Heart right ventricle (tissue), 16 donors: ENCODE measurements around the gene CLEC16A. TPM values are rescaled to one million over a fixed set of nuclear protein-coding genes. Genes with fewer than 3 reads are reported as not detected.

ENCODE experiments used
- ATAC-seq, 8 donors: fragments of 200-7000 bp; cut with Tn5 transposase; one replicate each; pipeline ENCODE4 v1.9.1; 2020; ENCODE audit warnings: mild to moderate bottlenecking in 8 of 8, moderate library complexity in 8 of 8, moderate number of reproducible peaks in 1 of 8
- DNase-seq, 2 donors: peaks; one replicate each; pipeline ENCODE4 v3.0.0-alpha.2; 2020
- H3K27ac ChIP-seq, 10 donors: fragments of 200-600 bp; sonication (generic) in 2 of 10; one replicate each; pipeline versions ENCODE4 v1.5.0 to v1.8.0; 2020 to 2022; ENCODE audit warnings: mild to moderate bottlenecking in 3 of 10
- H3K27me3 ChIP-seq, 7 donors: fragments of 200-600 bp; one replicate each; pipeline ENCODE4 v1.8.0; 2021 to 2022; ENCODE audit warnings: mild to moderate bottlenecking in 2 of 7
- H3K36me3 ChIP-seq, 9 donors: fragments of 200-600 bp; sonication (generic) in 1 of 9; one replicate each; pipeline versions ENCODE4 v1.5.0 to v1.8.0; 2020 to 2022; ENCODE audit warnings: mild to moderate bottlenecking in 2 of 9
- H3K4me1 ChIP-seq, 9 donors: fragments of 200-600 bp; sonication (generic) in 1 of 9; one replicate each; pipeline versions ENCODE4 v1.5.0 to v1.8.0; 2020 to 2022; ENCODE audit warnings: mild to moderate bottlenecking in 4 of 9
- H3K4me3 ChIP-seq, 10 donors: fragments of 200-600 bp; sonication (generic) in 2 of 10; one replicate each; pipeline versions ENCODE4 v1.5.0 to v1.8.0; 2020 to 2022; ENCODE audit warnings: mild to moderate bottlenecking in 7 of 10, moderate library complexity in 2 of 10
- H3K9me3 ChIP-seq, 11 donors: fragments of 200-600 bp in 10 of 11; sonication (generic) in 2 of 11; one replicate each; pipeline versions ENCODE4 v1.5.0 to v1.8.0; 2013 to 2022; ENCODE audit warnings: mild to moderate bottlenecking in 2 of 11, control low read depth in 1 of 11, moderate library complexity in 1 of 11
- CTCF ChIP-seq, 9 donors: fragments of 200-600 bp; sonication (generic) in 2 of 9; IDR thresholded peaks; one replicate each; pipeline versions ENCODE4 v1.5.0 to v1.8.0; 2021 to 2022; ENCODE audit warnings: antibody characterized with exemption in 9 of 9, mild to moderate bottlenecking in 5 of 9, moderate library complexity in 1 of 9
- WGBS, 2 donors: extraction: QIAGEN DNeasy Blood & Tissue Kit; methylation state at CpG; one replicate each; pipeline ENCODE4 v1.1.7; 2013; ENCODE audit warnings: inconsistent platforms in 1 of 2; 5-methylcytosine and 5-hydroxymethylcytosine counted together
- intact Hi-C, 10 donors: fragments of 100-400 bp; cut with DNase I; formaldehyde crosslinking; loops; one replicate each; pipeline versions ENCODE4 v1.11.1 to v1.14.2; 2022
- polyA plus RNA-seq, 2 donors: library from polyadenylated mRNA; stranded (reverse); fragments of 200-250 nt; gene quantifications; one replicate each; pipeline ENCODE4 v1.2.3, GENCODE V29; 2013
- total RNA-seq, 10 donors: library from RNA; stranded (reverse); fragmentation: NEBNext Ultra II Directional in 3 of 10; extraction: Animal tissue kit (Norgen Biotek cat#: 25700) in 3 of 10; gene quantifications; one replicate each; pipeline versions ENCODE4 v1.2.1 to v1.2.4, GENCODE V29; 2021 to 2023
- donor health status: Arrhythmogenic right ventricular cardiomyopathy.
- donor health status: ischemic (EF 13 %, LVEDD 7.1; RV severe dilation, severe dysfunction).
- donor health status: healthy with polysubstance abuse.
- donor health status: DM: no; HTN: yes; CAD: no.
- donor health status: DM: no; HTN: no; CAD: no.
- donor health status: ischemic (EF 25% LVEDD 6.9; RV normal size, moderate dysfunction).
- donor health status: ischemic (EF 25% LVEDD 5.7; RV mildly dilated, moderate dysfunction).
- donor health status: healthy.
- donor health status: DM: yes; HTN: yes; CAD: no.
- donor health status: Ischemic cardiomyopathy.
- donor health status: ischemic (EF 35%, LVEDD 5.7; RV mildly dilated, moderate dysfunction).
- donor health status: nonischemic (EF 11% LVEDD 7.7; RV severe dilation, severe dysfunction).
- donor health status: DM: yes; HTN: yes; CAD: no.
- donor health status: PGD.
- donor health status: ischemic (EF 29% LVEDD 5.4; RV normal size, mild dysfunction).
- donor health status: nonischemic (EF 23%, LVEDD 6.1; RV moderate dilation, normal function).

The CLEC16A gene
- total and polyA plus RNA-seq, 12 donors = 12.1 to 30.8 (median 23.0) TPM

- peaks cover 0 to 49% (median 8%) of the 10 kb centered on the region in 9 donors for H3K36me3 ChIP-seq
- no peak for ATAC-seq
- no peak for TF ChIP-seq CTCF (IDR thresholded peaks at IDR 0.05)
- 69 to 77% methylated on average over 7 of the region's 7 CpGs for WGBS, 2 donors
- H3K27me3 ChIP-seq = no peaks in the 10 kb centered on the region
- peaks cover 0 to 35% (median 11%) of the 10 kb centered on the region in 9 donors for H3K4me1 ChIP-seq
- H3K9me3 ChIP-seq = peaks cover 0 to 15% (median 2%) of the 10 kb centered on the region in 11 donors
- intact Hi-C loops = no loop called here
- H3K4me3 ChIP-seq = no peak overlapping the region
- H3K27ac ChIP-seq = no peak overlapping the region
- no peak for DNase-seq
Observed at GRCh38 chr16:11020792-11021551, 76.6 kb downstream of the CLEC16A start.

GRCh38 chr16:11022002-11022401 lies 77.6 kb downstream of the CLEC16A start:
- no peak overlapping the region for H3K4me3 ChIP-seq
- 100% methylated on average over 3 of the region's 3 CpGs for WGBS, 2 donors
- DNase-seq (no peak), ATAC-seq (no peak)
- no peak overlapping the region for H3K27ac ChIP-seq
- intact Hi-C loops = no loop called here
- peaks cover 0 to 28% (median 6%) of the 10 kb centered on the region in 9 donors for H3K4me1 ChIP-seq
- no peak for TF ChIP-seq CTCF (IDR thresholded peaks at IDR 0.05)
- H3K27me3 ChIP-seq = no peaks in the 10 kb centered on the region
- peaks cover 0 to 25% (median 8%) of the 10 kb centered on the region in 11 donors for H3K9me3 ChIP-seq
- peaks cover 0 to 59% (median 18%) of the 10 kb centered on the region in 9 donors for H3K36me3 ChIP-seq

GRCh38 chr16:11023262-11024039 lies 79.1 kb downstream of the CLEC16A start:
- H3K27me3 ChIP-seq = no peaks in the 10 kb centered on the region
- ATAC-seq = peak in 2 of 8 donors; percentile 44 to 62
- H3K4me3 ChIP-seq = no peak overlapping the region
- no peak for DNase-seq
- H3K27ac ChIP-seq = no peak overlapping the region
- whole genome bisulfite sequencing, 2 donors = 85 to 91% methylated on average over 3 of the region's 3 CpGs
- peaks cover 0 to 24% (median 0%) of the 10 kb centered on the region in 9 donors for H3K4me1 ChIP-seq
- peaks cover 0 to 74% (median 22%) of the 10 kb centered on the region in 9 donors for H3K36me3 ChIP-seq
- TF ChIP-seq CTCF (IDR thresholded peaks at IDR 0.05) = no peak
- intact Hi-C loops = no loop called here
- peaks cover 0 to 39% (median 12%) of the 10 kb centered on the region in 11 donors for H3K9me3 ChIP-seq

GRCh38 chr16:11024333-11025053 lies 80.1 kb downstream of the CLEC16A start:
- peak in 1 of 8 donors; percentile 46 for ATAC-seq
- no peak for TF ChIP-seq CTCF (IDR thresholded peaks at IDR 0.05)
- 92 to 95% methylated on average over 9 of the region's 9 CpGs for WGBS, 2 donors
- peaks cover 0 to 49% (median 21%) of the 10 kb centered on the region in 11 donors for H3K9me3 ChIP-seq
- no peak for DNase-seq
- H3K27ac ChIP-seq = no peak overlapping the region
- H3K27me3 ChIP-seq = no peaks in the 10 kb centered on the region
- intact Hi-C loops = no loop called here
- peaks cover 0 to 20% (median 0%) of the 10 kb centered on the region in 9 donors for H3K4me1 ChIP-seq
- H3K36me3 ChIP-seq = peaks cover 0 to 84% (median 22%) of the 10 kb centered on the region in 9 donors
- H3K4me3 ChIP-seq = no peak overlapping the region
